Keratinocyte (primary cell): Measurements from ENCODE around the gene TXNRD1. TPM values are rescaled to one million over a fixed set of nuclear protein-coding genes. Genes with fewer than 3 reads are reported as not detected.

Experiments
- DNase-seq: peaks from one replicate; pipeline ENCODE4 v3.0.0-alpha.2; 2011; ENCODE audit warnings: low read depth, missing footprints, low spot score
- FAIRE-seq: peaks from 2 replicates; lab custom pipeline; 2011; peaks lifted over from hg19 to GRCh38; lab: Jason Lieb, UNC
- H2AFZ ChIP-seq: 2 replicates; pipeline ENCODE4 v1.6.0; 2012; ENCODE audit warnings: low read length, control low read depth, inconsistent platforms; ENCODE audit not compliant: control insufficient read depth
- H3K27ac ChIP-seq: 2 replicates; pipeline ENCODE4 v1.5.1; 2011; ENCODE audit warnings: low read length; ENCODE audit not compliant: control insufficient read depth, insufficient read depth
- H3K27me3 ChIP-seq: 3 replicates; pipeline ENCODE4 v1.6.0; 2011; ENCODE audit warnings: low read length; ENCODE audit not compliant: control insufficient read depth, insufficient read depth; ENCODE audit errors: extremely low read depth
- H3K36me3 ChIP-seq, 2 experiments: 2 replicates in 1 of 2; 3 replicates in 1 of 2; pipeline ENCODE4 v1.5.1; 2011; ENCODE audit warnings: low read length in 2 of 2, mild to moderate bottlenecking in 1 of 2; ENCODE audit not compliant: control insufficient read depth in 2 of 2, insufficient read depth in 2 of 2; ENCODE audit errors: extremely low read depth in 1 of 2
- H3K4me1 ChIP-seq: 3 replicates; pipeline ENCODE4 v1.5.1; 2011; ENCODE audit warnings: low read length; ENCODE audit not compliant: control insufficient read depth, insufficient read depth; ENCODE audit errors: extremely low read depth
- H3K4me2 ChIP-seq: 3 replicates; pipeline ENCODE4 v1.6.0; 2011; ENCODE audit warnings: low read depth, low read length; ENCODE audit not compliant: control insufficient read depth, insufficient read depth; ENCODE audit errors: extremely low read depth
- H3K4me3 ChIP-seq, 3 experiments: fragments of 200-600 bp in 1 of 3; sonication (generic) in 1 of 3; 2 replicates in 2 of 3; 3 replicates in 1 of 3; pipeline ENCODE4 v1.5.1; 2011 to 2016; ENCODE audit warnings: low read length in 3 of 3, mild to moderate bottlenecking in 3 of 3, control low read depth in 2 of 3, inconsistent platforms in 1 of 3, low read depth in 1 of 3, mixed read lengths in 1 of 3, mixed run types in 1 of 3, moderate library complexity in 1 of 3; ENCODE audit not compliant: control insufficient read depth in 2 of 3, insufficient read depth in 2 of 3; ENCODE audit errors: extremely low read depth in 1 of 3
- H3K79me2 ChIP-seq: 2 replicates; pipeline ENCODE4 v1.6.0; 2012; ENCODE audit warnings: low read length; ENCODE audit not compliant: control insufficient read depth, insufficient read depth
- H3K9ac ChIP-seq: 3 replicates; pipeline ENCODE4 v1.6.0; 2011; ENCODE audit warnings: low read length; ENCODE audit not compliant: control insufficient read depth, insufficient read depth; ENCODE audit errors: extremely low read depth
- H3K9me1 ChIP-seq: 3 replicates; pipeline ENCODE4 v1.6.0; 2011; ENCODE audit warnings: low read length; ENCODE audit not compliant: control insufficient read depth, insufficient read depth; ENCODE audit errors: extremely low read depth
- H3K9me3 ChIP-seq: 2 replicates; pipeline ENCODE4 v1.5.1; 2012; ENCODE audit warnings: low read depth, low read length; ENCODE audit not compliant: control insufficient read depth
- H4K20me1 ChIP-seq: 3 replicates; pipeline ENCODE4 v1.6.0; 2011; ENCODE audit warnings: low read length; ENCODE audit not compliant: control insufficient read depth, insufficient read depth; ENCODE audit errors: extremely low read depth
- EZH2 ChIP-seq: IDR thresholded peaks from one replicate; pipeline ENCODE4 v1.6.1; 2012; ENCODE audit warnings: inconsistent platforms, mild to moderate bottlenecking, low read length, moderate library complexity
- dilution Hi-C: fragments of 300-500 bp; cut with MboI; formaldehyde crosslinking; loops from one replicate; pipeline ENCODE4 v1.7.0; 2020; ENCODE audit warnings: low sequenced_read_pairs; ENCODE audit not compliant: extremely low pct_ligation_motif_present
- polyA plus RNA-seq, 5 experiments: library from polyadenylated mRNA; depleted of rRNA in 3 of 5; stranded (reverse) in 3 of 5; stranded (forward) in 1 of 5; unstranded in 1 of 5; fragments of >200 nt; gene quantifications; 1 replicate in 1 of 5; 2 replicates in 3 of 5; 3 replicates in 1 of 5; pipeline versions ENCODE4 v1.2.1 to v1.2.3, GENCODE V29; 2011 to 2012; ENCODE audit warnings: missing spikeins in 2 of 5, low read depth in 1 of 5, low replicate concordance in 1 of 5
- TF ChIP-seq, protein P1 (sequence below), 3 experiments: IDR thresholded peaks in 1 of 3; conservative IDR thresholded peaks in 1 of 3; optimal IDR thresholded peaks in 1 of 3; 2 replicates in 2 of 3; 3 replicates in 1 of 3; pipeline versions ENCODE3 to v1.5.1; 2011; ENCODE audit warnings: low read length in 3 of 3, mild to moderate bottlenecking in 3 of 3, moderate library complexity in 2 of 3, control low read depth in 1 of 3, inconsistent platforms in 1 of 3; ENCODE audit not compliant: insufficient read depth in 2 of 3; ENCODE audit errors: extremely low read depth in 1 of 3

The TXNRD1 gene
- polyA plus RNA-seq, 1 donor (not counting 4 experiments of a cell fraction or from before 2014, with no cell fraction given): 88.9 TPM

DNA sequence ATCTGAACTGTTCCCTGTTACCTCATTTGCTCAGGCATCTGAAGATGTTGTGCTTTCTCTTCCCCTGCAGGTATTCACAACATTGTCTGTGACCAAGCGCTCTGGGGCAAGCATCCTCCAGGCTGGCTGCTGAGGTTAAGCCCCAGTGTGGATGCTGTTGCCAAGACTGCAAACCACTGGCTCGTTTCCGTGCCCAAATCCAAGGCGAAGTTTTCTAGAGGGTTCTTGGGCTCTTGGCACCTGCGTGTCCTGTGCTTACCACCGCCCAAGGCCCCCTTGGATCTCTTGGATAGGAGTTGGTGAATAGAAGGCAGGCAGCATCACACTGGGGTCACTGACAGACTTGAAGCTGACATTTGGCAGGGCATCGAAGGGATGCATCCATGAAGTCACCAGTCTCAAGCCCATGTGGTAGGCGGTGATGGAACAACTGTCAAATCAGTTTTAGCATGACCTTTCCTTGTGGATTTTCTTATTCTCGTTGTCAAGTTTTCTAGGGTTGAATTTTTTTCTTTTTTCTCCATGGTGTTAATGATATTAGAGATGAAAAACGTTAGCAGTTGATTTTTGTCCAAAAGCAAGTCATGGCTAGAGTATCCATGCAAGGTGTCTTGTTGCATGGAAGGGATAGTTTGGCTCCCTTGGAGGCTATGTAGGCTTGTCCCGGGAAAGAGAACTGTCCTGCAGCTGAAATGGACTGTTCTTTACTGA is 132.9 kb downstream of the TXNRD1 start:
- Histone ChIP-seq H3K9me3 (no peaks in the 10 kb centered on the region), H2AFZ (no peak overlapping the region), H3K9me1 (no peaks in the 10 kb centered on the region), H3K4me2 (no peak overlapping the region), H3K27me3 (no peaks in the 10 kb centered on the region), H3K27ac (no peak overlapping the region), H3K9ac (no peak overlapping the region), H3K4me3 (no peak overlapping the region), H3K4me1 (no peaks in the 10 kb centered on the region), H3K79me2 (peaks cover 9% of the 10 kb centered on the region), H3K36me3 (peaks cover 25 to 41% of the 10 kb centered on the region in 2 experiments), H4K20me1 (peaks cover 20% of the 10 kb centered on the region)
- DNase-seq (no peak), FAIRE-seq (no peak)
- dilution Hi-C loops: no loop called here
- TF ChIP-seq, protein P1, sequence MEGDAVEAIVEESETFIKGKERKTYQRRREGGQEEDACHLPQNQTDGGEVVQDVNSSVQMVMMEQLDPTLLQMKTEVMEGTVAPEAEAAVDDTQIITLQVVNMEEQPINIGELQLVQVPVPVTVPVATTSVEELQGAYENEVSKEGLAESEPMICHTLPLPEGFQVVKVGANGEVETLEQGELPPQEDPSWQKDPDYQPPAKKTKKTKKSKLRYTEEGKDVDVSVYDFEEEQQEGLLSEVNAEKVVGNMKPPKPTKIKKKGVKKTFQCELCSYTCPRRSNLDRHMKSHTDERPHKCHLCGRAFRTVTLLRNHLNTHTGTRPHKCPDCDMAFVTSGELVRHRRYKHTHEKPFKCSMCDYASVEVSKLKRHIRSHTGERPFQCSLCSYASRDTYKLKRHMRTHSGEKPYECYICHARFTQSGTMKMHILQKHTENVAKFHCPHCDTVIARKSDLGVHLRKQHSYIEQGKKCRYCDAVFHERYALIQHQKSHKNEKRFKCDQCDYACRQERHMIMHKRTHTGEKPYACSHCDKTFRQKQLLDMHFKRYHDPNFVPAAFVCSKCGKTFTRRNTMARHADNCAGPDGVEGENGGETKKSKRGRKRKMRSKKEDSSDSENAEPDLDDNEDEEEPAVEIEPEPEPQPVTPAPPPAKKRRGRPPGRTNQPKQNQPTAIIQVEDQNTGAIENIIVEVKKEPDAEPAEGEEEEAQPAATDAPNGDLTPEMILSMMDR (optimal IDR thresholded peaks at IDR 0.05 in 1 of 3, IDR thresholded peaks at IDR 0.05 in 1 of 3, conservative IDR thresholded peaks at IDR 0.05 in 1 of 3; ENCODE audit: extremely low read depth in 1 of 3, insufficient read depth in 2 of 3, low read length in 3 of 3): no peak
- TF ChIP-seq EZH2: no peak

DNA sequence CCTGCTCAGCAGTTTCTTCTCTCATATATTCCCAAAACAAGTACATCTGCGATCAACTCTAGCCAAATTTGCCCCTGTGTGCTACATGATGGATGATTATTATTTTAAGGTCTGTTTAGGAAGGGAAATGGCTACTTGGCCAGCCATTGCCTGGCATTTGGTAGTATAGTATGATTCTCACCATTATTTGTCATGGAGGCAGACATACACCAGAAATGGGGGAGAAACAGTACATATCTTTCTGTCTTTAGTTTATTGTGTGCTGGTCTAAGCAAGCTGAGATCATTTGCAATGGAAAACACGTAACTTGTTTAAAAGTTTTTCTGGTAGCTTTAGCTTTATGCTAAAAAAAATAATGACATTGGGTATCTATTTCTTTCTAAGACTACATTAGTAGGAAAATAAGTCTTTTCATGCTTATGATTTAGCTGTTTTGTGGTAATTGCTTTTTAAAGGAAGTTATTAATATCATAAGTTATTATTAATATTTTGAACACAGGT is 133.5 kb downstream of the TXNRD1 start:
- no peak overlapping the region for H3K4me3 ChIP-seq
- FAIRE-seq: no peak
- H3K9ac ChIP-seq: no peak overlapping the region
- no peaks in the 10 kb centered on the region for H3K27me3 ChIP-seq
- DNase-seq: no peak
- peaks cover 20% of the 10 kb centered on the region for H4K20me1 ChIP-seq
- H3K79me2 ChIP-seq: peaks cover 9% of the 10 kb centered on the region
- TF ChIP-seq EZH2: no peak
- TF ChIP-seq, protein P1 (optimal IDR thresholded peaks at IDR 0.05 in 1 of 3, IDR thresholded peaks at IDR 0.05 in 1 of 3, conservative IDR thresholded peaks at IDR 0.05 in 1 of 3; ENCODE audit: extremely low read depth in 1 of 3, insufficient read depth in 2 of 3, low read length in 3 of 3): no peak
- no peak overlapping the region for H3K4me2 ChIP-seq
- H2AFZ ChIP-seq: no peak overlapping the region
- H3K9me3 ChIP-seq: no peaks in the 10 kb centered on the region
- H3K36me3 ChIP-seq: peaks cover 25 to 39% of the 10 kb centered on the region in 2 experiments
- H3K27ac ChIP-seq: no peak overlapping the region
- H3K4me1 ChIP-seq: no peaks in the 10 kb centered on the region
- dilution Hi-C loops: no loop called here
- no peaks in the 10 kb centered on the region for H3K9me1 ChIP-seq
